KOPT-K1 (cell line): Measurements from ENCODE around the gene DOCK2.

Source experiments
- H3K27ac ChIP-seq: fragments of 200-600 bp; sonication (generic); 2 replicates; pipeline ENCODE4 v1.5.1; 2016; ENCODE audit warnings: antibody characterized with exemption, mild to moderate bottlenecking, low read depth, low read length; ENCODE audit not compliant: poor library complexity, severe bottlenecking
- H3K36me3 ChIP-seq: fragments of 200-600 bp; sonication (generic); 2 replicates; pipeline ENCODE4 v1.5.1; 2017; ENCODE audit warnings: antibody characterized with exemption, mild to moderate bottlenecking, low read length, moderate library complexity; ENCODE audit not compliant: insufficient read depth
- H3K9me3 ChIP-seq: fragments of 200-600 bp; sonication (generic); 2 replicates; pipeline ENCODE4 v1.5.1; 2017; ENCODE audit warnings: antibody characterized with exemption, low read length, mild to moderate bottlenecking; ENCODE audit not compliant: insufficient read depth, poor library complexity, severe bottlenecking

The DOCK2 gene

DNA sequence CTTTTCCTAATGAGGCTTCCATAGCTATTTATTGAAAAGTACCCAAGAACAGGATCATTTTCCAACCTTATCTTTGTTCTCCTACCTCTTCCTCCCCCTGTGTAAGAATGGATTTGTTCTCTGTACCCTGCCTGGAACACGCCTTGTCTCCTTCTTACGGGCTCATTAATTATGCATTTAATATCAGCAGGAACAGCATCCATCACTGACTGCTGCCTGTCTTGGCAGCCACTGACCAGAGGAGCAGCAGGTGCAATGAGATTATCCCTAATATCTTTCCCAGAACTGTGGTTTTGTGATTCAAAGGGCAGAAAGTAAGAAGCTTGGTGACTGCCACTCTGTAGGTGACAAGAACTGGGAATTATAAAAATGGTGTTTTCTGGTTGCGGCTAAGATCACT, 362.5 kb downstream of the DOCK2 start:
- H3K9me3 ChIP-seq, result no peaks in the 10 kb centered on the region
- H3K27ac ChIP-seq, result no peak overlapping the region
- H3K36me3 ChIP-seq, result peaks cover 85% of the 10 kb centered on the region

DNA sequence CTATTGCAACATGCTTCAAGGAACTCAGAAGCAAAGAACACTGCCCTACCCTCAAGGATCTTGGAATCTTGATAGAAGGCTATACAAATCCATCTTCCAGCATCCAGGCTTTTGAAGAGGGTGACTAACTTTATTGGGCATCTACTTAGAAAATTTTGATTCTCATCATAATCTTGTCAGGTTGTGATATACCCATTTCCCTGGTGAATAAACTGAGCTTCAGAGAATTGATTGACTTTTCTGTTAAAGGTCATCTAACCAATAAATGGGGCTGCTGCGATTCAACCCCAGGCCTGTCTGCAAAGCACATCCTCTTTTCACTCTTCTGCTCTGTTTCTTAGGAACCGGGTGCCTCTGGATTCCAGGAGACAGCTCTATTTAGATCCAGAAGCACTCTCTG, 363.1 kb downstream of the DOCK2 start:
- Histone ChIP-seq H3K9me3 (no peaks in the 10 kb centered on the region), H3K27ac (no peak overlapping the region), H3K36me3 (peaks cover 80% of the 10 kb centered on the region)

DNA sequence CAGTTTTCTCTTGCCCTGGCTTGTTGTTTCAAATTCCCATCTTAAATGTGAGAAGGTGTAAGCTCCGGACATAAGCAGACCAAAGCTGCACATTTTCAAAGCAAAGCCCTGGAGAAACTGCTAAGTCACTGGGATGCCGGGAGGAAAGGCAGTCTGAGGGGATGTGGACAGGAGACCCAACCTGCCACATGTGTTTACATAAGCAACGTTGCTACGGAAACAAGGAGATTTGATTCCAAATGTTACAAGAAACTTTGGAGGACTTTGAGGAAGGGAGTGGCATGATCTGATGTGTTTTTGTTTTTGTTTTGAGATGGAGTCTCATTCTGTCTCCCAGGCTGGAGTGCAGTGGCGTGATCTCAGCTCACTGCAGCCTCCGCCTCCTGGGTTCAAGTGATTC, 368.9 kb downstream of the DOCK2 start:
- Histone ChIP-seq H3K36me3 (peaks cover 75% of the 10 kb centered on the region), H3K9me3 (no peaks in the 10 kb centered on the region), H3K27ac (no peak overlapping the region)

DNA sequence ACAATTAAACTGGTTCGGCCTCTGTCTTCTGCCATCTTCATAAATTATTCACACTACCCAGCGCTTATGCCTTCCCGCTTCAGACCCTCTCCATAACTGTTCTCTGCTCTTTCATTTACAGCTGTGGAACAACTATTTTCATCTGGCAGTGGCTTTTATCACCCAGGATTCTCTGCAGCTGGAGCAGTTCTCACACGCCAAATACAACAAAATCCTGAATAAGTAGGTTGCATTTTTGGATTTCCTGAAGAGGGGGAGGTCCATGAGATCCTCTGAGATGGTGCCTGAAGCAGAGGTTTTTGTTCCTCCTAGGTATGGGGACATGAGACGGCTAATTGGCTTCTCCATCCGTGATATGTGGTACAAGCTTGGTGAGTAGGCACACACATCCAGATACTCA, 371.3 kb downstream of the DOCK2 start:
- Histone ChIP-seq H3K9me3 (no peaks in the 10 kb centered on the region), H3K27ac (no peak overlapping the region), H3K36me3 (peaks cover 76% of the 10 kb centered on the region)

DNA sequence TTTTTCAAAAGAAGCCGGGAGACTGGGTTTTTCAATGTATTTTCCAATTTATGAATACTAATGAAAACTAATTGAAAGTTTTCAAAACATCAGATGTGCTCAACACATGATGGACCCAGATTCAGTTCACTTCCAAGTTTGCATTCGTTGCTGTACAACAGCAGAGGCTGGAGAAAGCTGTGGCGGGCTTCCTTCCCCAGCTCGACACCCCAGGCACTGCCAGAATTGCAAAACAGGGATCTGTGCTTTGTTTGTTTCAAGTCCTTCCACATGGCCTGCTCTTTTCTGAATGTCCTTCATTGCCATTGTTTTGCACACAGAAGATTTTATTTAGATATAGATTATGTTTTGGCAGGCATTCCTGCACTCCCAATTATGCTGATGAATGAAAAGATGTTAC, 373.5 kb downstream of the DOCK2 start:
- Histone ChIP-seq H3K27ac (no peak overlapping the region), H3K36me3 (peaks cover 82% of the 10 kb centered on the region), H3K9me3 (no peaks in the 10 kb centered on the region)

DNA sequence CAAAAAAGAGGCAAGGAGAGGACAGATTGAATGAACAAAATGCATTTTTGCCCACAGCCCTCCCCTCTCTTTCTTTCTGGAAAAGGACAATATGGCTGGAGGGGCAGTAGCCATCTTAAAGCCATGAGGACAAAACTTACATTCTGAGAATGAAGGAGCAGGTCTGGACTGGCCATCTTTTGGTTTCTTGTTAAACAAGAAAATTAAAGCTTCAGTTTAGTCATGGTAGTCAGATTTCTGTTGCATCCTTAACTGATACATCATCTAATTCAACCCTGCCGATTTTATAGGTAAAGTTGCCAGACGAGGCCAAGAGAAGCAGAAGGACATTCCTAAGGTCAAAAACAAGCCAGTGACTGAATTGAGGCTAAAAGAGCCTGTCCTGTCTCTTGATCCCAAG, 374.7 kb downstream of the DOCK2 start:
- H3K27ac ChIP-seq, result no peak overlapping the region
- H3K9me3 ChIP-seq, result no peaks in the 10 kb centered on the region
- peaks cover 84% of the 10 kb centered on the region for H3K36me3 ChIP-seq

DNA sequence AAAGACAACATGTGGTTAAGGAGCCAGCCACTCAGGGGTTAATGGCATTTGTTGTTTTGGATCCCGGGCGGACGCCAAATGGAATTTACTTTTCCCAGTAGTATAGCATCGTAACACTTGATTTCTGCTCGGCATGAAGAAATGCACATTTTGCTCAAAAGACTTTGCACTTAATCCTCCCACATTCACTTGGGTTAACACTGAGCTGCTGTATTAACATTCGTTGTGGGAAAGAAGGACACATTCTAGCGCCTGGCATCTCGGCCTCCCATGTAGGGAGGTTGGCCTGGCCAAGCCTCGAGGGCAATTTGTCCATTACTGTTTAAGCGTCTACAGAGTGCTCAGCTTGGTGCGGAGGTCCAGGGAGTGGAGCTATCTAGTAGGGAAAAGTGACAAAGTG, 375.5 kb downstream of the DOCK2 start:
- Histone ChIP-seq H3K9me3 (no peaks in the 10 kb centered on the region), H3K27ac (no peak overlapping the region), H3K36me3 (peaks cover 84% of the 10 kb centered on the region)

DNA sequence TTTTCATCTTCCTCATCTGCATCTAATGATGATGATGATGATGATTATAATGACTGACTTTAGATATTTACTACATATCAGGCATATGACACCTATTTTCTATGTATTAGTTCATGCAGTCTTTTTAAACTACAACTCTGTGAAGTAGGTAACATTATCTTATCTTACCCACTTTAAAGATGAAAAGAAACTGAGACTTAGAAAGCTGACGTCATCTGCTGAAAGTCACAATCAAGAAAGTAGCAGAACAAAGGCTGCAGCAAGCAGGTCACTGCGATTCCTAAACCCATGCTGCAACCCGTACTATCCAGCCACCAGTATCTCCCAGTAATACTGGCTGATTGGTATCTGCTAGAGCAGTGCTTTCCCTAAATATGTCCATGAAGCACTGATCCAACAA, 383.3 kb downstream of the DOCK2 start:
- Histone ChIP-seq H3K9me3 (no peaks in the 10 kb centered on the region), H3K36me3 (peaks cover 92% of the 10 kb centered on the region), H3K27ac (no peak overlapping the region)

DNA sequence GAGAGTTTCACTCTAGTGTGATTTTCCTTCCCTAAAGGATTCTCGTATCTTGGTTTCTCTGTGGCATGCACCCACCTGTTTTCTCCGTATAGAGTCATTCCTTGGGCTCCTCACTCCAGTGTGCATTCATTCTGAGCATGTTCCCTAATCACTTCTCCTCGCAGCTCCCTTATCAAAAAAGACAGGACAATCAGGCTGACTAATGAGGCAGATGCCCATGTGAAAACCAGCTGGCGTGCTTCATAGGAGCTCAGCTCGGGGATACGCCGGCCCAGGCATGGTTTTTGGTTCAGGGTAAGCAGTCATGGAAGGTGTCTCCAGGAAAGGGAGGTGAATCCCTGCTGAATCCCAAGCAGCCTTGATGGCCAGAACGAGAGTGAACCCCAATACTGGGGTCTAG, 384.4 kb downstream of the DOCK2 start:
- Histone ChIP-seq H3K9me3 (no peaks in the 10 kb centered on the region), H3K27ac (no peak overlapping the region), H3K36me3 (peaks cover 97% of the 10 kb centered on the region)

DNA sequence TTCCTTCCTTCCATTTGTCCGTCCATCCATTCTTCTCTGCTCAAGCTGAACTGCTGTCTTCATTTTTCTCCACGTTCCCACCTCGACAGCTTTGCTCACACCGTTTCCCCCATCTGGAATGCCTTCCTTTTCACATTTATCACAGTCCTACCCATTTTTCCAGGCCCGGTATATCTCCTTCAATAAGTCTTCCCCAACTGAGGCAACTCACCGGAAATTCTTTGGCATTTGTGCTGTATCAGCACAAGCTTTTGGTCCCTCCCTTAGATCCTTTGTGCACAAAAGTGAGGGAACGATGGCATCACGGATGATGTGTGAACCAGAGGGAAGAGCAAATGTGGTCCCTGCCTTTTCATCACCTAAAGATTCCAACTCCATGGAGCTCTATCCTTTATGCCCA, 388.8 kb downstream of the DOCK2 start:
- H3K36me3 ChIP-seq, result peaks cover 98% of the 10 kb centered on the region

DNA sequence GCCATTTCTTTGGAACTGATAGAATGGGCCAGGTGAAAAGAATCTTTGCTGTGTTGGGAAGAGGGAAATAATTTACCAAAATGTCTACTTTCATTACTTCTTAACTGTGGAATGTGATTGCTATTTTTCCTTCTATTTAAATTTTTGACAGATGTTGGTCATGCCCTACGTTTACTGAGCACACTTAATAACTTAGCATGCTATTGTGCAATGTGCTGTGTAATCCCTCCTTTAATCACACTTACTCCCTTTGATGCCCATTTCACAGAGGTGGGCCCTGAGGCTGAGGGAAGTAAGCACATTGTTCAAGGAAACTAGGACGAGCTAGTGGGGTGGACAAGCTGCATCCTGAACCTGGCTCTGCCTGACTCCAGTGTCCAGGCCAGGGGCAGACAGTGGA, 391.0 kb downstream of the DOCK2 start:
- Histone ChIP-seq H3K36me3 (peaks cover 98% of the 10 kb centered on the region), H3K9me3 (no peaks in the 10 kb centered on the region), H3K27ac (no peak overlapping the region)

More for the DNA sequence above, 388.8 kb downstream of the DOCK2 start:
- Histone ChIP-seq H3K27ac (no peak overlapping the region), H3K9me3 (no peaks in the 10 kb centered on the region)

DNA sequence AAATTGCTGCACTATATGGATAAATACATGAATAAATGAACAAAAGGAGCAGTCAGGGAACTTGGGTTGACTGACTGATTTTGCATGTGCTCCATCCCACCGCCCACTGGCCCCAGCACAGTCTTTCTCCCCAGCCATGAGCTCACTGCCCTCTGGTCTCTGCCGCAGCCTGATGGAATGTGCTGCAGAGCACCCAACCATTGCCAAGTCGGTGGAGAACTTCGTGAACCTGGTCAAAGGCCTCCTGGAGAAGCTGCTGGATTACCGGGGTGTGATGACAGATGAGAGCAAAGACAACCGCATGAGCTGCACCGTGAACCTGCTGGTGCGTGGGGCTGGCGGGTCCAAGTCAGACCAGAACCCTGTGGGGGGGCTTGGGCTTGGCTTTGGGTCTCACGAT, 397.2 kb downstream of the DOCK2 start:
- Histone ChIP-seq H3K27ac (no peak overlapping the region), H3K9me3 (no peaks in the 10 kb centered on the region), H3K36me3 (peaks cover 96% of the 10 kb centered on the region)

DNA sequence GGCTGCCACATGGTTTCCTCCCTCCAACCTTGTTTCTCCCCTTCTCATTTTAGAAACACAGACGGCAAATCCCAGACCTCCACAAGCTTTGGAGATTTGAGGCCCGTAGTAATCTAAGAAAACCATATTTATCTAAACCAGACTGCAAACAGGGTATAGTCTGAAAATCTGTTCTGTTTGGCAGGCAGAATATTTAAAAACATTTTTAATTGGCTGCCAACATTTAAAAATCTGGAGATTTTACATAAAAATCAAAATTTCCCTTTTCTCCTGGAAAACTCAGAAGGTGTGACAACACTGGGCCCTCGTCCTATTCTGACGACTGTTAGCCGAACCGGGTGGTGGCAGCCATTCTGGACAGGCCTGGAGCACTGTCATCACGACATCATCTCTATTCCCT, 401.2 kb downstream of the DOCK2 start:
- no peaks in the 10 kb centered on the region for H3K9me3 ChIP-seq
- H3K36me3 ChIP-seq, result peaks cover 98% of the 10 kb centered on the region
- no peak overlapping the region for H3K27ac ChIP-seq

DNA sequence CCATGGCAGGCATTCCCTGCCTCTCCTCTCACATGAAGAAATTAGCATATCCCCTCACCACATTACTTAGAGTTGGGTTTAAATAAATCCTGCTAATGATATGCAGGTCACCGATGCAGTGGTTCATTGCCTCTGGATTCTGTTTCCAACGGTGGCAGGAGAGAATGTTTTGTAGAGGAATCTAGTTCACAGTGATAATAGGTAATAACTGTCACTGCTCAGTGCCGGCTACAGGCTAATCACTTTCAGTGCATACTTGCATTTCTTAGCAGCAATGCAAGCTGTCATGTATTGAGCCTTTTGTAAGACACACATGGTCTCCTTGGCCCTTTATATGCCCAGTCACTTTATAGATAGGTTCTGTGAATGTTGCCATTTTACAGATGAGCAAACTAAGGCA, 402.8 kb downstream of the DOCK2 start:
- peaks cover 98% of the 10 kb centered on the region for H3K36me3 ChIP-seq
- H3K9me3 ChIP-seq, result no peaks in the 10 kb centered on the region

DNA sequence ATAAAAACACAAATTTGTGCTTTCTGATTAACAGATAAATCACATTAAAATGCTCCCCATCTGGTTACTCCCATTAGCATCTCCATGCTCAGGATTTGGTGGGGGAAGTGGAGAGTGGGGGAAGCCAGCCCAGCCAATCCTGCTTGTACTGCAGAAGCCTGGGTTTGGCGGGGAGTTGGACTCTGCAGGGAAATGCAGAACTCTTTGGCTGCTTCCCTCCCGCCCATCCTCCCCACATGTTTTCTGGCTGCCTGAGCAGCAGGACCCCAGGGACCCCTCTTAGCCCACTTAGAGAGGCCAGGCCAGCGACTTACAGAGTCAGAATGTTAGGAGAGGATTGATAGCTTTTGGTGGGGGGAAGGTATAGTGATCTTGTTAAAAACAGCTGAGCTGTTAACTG, 409.2 kb downstream of the DOCK2 start:
- H3K9me3 ChIP-seq, result no peaks in the 10 kb centered on the region
- no peak overlapping the region for H3K27ac ChIP-seq

More for the DNA sequence above, 402.8 kb downstream of the DOCK2 start:
- no peak overlapping the region for H3K27ac ChIP-seq

DNA sequence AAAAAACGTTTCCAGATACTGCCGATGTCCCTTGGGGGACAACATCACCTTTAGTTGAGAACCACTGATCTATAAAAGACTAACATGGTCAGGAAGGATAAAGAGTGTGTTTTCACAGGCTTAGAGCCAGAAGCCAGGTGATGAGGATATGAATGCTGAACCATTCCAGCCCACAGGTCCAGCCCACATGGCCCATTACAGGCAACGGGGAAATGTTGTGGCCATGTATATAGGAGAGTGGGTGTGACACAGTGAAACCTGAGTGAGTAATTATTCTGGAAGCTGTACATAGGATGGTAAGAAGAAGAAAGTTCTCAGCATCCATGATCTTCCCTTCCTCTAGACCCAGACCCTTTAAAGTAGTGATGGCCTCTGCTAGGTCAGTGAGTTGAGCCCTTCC, 412.6 kb downstream of the DOCK2 start:
- Histone ChIP-seq H3K36me3 (peaks cover 100% of the 10 kb centered on the region), H3K9me3 (no peaks in the 10 kb centered on the region), H3K27ac (no peak overlapping the region)

More for the DNA sequence above, 409.2 kb downstream of the DOCK2 start:
- H3K36me3 ChIP-seq, result peaks cover 100% of the 10 kb centered on the region

DNA sequence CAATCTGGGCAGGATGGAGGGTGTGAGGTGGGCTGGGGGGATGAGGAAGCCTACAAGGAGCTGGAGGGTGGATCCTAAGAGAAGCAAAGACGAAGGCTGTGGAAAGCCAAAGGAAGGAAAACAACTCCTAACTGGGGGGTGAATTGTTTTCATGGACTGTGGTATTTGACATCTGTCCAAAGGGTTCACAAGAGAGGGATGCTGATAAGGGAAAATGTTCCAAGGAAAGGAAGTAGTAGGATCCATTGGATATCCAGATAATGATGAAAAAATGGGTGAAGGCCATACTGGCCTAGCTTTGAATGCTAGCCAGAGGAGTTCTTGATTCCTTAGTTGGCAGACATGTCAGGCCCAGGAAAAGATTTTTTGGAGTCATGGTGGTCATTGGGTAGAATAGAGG, 416.8 kb downstream of the DOCK2 start:
- Histone ChIP-seq H3K36me3 (peaks cover 100% of the 10 kb centered on the region), H3K9me3 (no peaks in the 10 kb centered on the region), H3K27ac (no peak overlapping the region)
